Activated CD8-positive, alpha-beta memory T cell treated with anti-CD3 and anti-CD28 coated beads for 36 hours (primary cell): ENCODE results near the gene UBAP1L. TPM values are rescaled to one million over a fixed set of nuclear protein-coding genes. Genes with fewer than 3 reads are reported as not detected.
"Not testable (repeated sequence)": the region's sequence is repeated elsewhere in the genome, so short reads cannot be mapped to it uniquely, and the experiment has no call there.

ENCODE experiments used
- CTCF ChIA-PET: fragments of 350-600 bp; sonication (Branson Sonifier 250); formaldehyde crosslinking; loops from one replicate; lab custom pipeline; 2021; ENCODE audit warnings: antibody characterized with exemption; lab: Charles Lee
- POLR2A ChIA-PET: fragments of 350-600 bp; sonication (Branson Sonifier 250); formaldehyde crosslinking; loops from one replicate; lab custom pipeline; 2021; ENCODE audit warnings: antibody characterized with exemption; lab: Charles Lee
- total RNA-seq, 2 experiments: library from RNA; stranded (reverse); gene quantifications; one replicate each; pipeline ENCODE4 v1.2.3, GENCODE V29; 2021

UBAP1L gene
- total RNA-seq, 2 experiments from 2014 or later = 2.8 to 2.9 TPM

DNA sequence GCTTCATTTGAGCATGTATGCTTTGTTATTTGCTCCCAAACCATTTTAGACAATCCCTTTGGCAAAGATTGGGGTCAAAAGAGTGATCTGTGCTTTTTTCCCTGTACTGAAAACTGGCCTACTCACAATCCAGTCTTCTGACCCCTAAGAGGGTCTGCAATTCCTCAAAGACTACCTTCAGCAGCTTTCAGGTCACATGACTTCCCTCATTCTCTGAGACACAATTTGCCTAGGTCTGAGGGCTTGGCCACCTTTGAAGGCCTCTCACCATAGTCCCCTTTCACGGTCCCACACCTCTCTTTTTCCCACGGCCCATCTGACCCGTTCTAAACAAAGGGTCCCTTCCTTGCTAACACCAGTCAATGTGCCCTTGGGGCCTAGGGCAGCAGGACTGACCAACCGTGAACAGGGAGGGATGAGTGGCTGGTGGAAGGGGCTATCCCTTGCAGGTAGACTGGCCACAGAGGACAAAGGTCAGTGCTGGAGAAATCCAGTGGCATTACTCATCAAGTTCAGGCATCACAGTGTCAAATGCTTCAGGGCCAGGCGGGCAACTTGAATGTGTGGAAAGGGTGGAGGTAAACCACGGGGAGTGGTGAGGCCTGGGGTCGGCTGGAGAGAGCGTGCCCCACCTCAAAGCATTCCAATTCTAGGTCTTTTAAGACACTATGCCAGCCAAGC, 58.0 kb downstream of the UBAP1L start:
- ChIA-PET POLR2A (no interaction called here), CTCF (interaction anchor here (4.5 kb wide), 1 partner anchor 44 kb away, joined by 15 read pairs; no protein-coding TSS in a partner anchor)

GRCh38 chr15:65056106-65056505, 58.9 kb downstream of the UBAP1L start:
- POLR2A ChIA-PET = no interaction called here
- CTCF ChIA-PET = interaction anchor here (2.0 to 4.5 kb wide), 3 partner anchors 12 to 45 kb away, joined by 5 to 15 read pairs (median 10); partner anchors contain the start of gene RASL12

- ChIA-PET POLR2A (interaction anchor here (0.7 kb wide), 1 partner anchor 245 kb away, joined by 3 read pairs; no protein-coding TSS in a partner anchor), CTCF (interaction anchor here (0.5 to 4.5 kb wide), 5 partner anchors 13 to 58 kb away, joined by 3 to 15 read pairs (median 5); partner anchors contain the start of gene RASL12)
Observed at GRCh38 chr15:65055201-65055870, 59.7 kb downstream of the UBAP1L start.

- ChIA-PET CTCF (interaction anchor here (0.5 to 4.5 kb wide), 5 partner anchors 14 to 59 kb away, joined by 3 to 15 read pairs (median 5); partner anchors contain the start of gene RASL12), POLR2A (interaction anchor here (0.7 kb wide), 1 partner anchor 246 kb away, joined by 3 read pairs; no protein-coding TSS in a partner anchor)
Observed at GRCh38 chr15:65054333-65055200, 60.4 kb downstream of the UBAP1L start.

DNA sequence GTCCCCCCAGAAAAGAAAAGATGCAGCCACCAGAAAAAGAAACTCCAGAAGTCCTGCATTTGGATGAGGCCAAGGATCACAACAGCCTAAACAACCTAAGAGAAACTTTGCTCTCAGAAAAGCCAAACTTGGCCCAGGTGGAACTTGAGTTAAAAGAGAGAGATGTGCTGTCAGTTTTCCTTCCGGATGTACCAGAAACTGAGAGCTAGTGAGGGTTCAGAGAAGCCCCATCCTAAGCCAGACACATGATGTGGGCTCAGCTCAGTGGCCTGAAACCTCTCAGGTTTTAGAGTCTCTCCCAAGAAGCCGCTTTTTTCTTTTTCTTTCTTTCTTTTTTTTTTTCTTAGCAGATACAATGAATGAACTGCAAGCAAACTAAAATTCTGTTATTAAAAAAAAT, 62.0 kb downstream of the UBAP1L start:
- POLR2A ChIA-PET = no interaction called here
- CTCF ChIA-PET = interaction anchor here (0.7 to 4.5 kb wide), 7 partner anchors 10 to 1271 kb away, joined by 3 to 15 read pairs (median 4); no protein-coding TSS in a partner anchor

- POLR2A ChIA-PET = no interaction called here
- CTCF ChIA-PET = interaction anchor here (0.5 to 1.0 kb wide), 2 partner anchors 16 to 56 kb away, joined by 3 read pairs; no protein-coding TSS in a partner anchor
Observed at GRCh38 chr15:65051266-65051665, 63.7 kb downstream of the UBAP1L start.

DNA sequence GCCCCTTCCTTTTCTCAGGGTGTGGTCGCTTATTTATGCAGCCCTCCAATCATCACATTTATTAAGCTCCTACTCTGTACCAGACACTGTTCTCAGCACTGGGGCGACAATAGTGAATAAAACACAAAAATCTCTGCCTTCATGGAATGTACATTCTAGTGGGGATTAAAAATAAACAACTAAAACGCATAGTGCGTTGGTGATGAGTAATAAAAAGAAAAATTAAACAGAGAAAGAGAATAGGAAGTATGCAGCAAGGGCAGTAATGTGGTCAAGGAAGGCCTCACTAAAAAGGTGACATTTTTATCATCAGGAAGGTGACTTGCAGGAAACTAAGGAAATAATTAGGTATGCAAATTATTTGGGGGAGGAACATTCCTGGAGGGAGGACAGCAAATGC, 64.7 kb downstream of the UBAP1L start:
- POLR2A ChIA-PET = no interaction called here
- CTCF ChIA-PET = interaction anchor here (0.9 to 1.4 kb wide), 2 partner anchors 51 to 84 kb away, joined by 3 to 4 read pairs; partner anchors contain the start of gene PDCD7

DNA sequence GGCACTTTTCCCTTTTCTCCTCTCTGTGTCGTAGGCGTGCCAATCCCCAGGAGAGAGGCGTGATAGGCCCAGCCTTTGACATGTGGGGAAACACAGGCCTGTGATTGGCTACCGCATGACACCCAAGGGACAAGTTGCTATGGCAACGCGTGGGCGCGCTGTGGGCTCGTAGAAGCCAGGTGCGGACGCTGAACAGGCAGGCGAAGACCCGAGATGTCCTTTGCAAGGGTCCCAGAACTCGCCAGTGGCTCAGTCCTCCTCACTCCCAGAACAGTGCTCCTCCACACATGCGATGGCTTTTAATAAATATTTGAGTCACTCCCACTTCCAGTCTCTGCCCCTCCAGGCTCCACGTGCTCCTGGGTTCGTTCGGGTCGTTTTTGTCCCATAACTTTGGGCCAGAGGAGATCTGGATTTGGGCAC, 65.6 kb downstream of the UBAP1L start:
- ChIA-PET CTCF (interaction anchor here (1.4 kb wide), 1 partner anchor 52 kb away, joined by 4 read pairs; no protein-coding TSS in a partner anchor), POLR2A (no interaction called here)

- POLR2A ChIA-PET = interaction anchor here (0.6 kb wide), 1 partner anchor 93 kb away, joined by 3 read pairs; no protein-coding TSS in a partner anchor
- CTCF ChIA-PET = interaction anchor here (0.6 to 0.7 kb wide), 3 partner anchors 20 to 221 kb away, joined by 3 read pairs; no protein-coding TSS in a partner anchor
Observed at GRCh38 chr15:65048241-65048640, 66.8 kb downstream of the UBAP1L start.

DNA sequence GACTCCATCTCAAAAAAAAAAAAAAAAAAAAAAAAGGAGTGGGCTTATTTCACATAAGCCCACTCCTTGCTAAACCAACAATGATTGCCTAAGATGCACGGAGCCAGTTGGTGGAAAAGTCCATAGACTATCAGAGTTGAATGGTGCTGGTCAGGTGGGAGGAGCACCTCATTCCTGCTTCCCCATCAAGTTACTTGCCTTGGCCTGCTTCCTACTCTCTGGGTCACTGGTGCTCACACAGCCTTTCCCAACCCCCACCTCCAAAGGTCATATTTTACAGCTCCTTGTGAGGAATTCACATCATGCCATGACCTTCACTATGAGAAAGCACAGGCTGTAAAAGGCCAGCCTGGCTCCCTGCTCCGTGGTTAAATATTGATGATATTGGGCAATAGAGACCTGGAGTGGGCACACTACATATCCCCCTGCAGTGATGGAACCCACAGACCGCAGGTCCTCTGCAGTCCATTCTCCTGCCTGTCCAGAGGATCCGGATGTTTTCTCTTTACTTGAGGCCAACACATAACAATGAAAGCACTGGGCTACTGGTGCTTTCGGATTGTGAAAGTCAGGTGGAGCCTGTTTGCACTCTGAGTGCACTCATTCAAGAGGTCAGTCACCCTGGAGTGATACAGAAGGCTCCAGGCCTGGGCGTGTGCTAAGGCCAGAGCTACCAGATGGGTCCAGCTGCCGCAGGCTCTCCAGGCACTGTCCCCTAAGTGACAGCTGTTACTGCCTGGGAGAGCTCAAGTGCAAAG, 70.1 kb downstream of the UBAP1L start, which contains the start of gene SLC51B:
TSS of gene SLC51B (plus strand) at position 664 of the 758 bp plus-strand sequence. CDS start 4,618 bp downstream, outside the sequence.
- ChIA-PET POLR2A (no interaction called here), CTCF (no interaction called here)

DNA sequence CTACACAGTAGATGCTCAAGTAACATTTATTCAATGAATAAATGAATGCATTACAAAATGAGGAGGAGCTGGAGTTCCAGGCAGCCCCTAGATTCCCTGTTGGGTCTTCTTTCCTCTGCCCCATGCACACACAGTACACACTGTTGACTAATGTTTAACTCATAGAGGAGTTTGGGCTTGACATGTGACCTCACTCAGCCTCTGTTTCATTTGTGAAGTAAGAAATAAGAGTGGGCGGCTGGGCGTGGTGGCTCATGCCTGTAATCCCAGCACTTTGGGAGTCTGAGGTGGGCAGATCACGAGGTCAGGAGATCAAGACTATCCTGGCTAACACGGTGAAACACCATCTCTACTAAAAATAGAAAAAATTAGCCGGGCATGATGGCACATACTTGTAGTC, 70.8 kb downstream of the UBAP1L start:
- POLR2A ChIA-PET, CTCF ChIA-PET: not testable (repeated sequence)

DNA sequence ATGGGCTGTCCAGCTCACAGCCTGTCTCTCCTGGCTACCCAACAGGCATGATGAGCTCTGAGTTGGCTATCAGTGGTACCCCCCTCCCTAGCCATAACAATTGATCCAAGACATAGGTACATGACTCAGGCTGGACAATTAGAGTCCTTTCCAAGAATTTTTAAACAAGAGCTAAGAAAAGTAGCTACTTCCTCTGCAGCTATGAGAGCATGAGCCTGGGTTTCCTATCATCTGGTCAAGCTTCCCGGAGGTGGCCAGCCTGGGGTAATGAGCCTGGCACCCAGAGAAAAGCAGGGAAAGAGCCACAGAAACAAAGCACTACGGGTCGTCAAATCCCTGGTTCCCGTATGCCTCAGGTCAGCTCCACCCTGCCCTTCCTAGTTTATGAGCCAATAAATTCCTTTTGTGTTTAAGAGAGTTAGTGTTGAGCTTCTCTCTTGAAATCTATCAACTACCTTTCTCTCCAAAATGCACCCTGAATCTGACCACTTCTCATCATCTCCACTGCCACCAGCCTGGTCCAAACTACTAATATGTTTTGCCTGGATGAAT, 72.1 kb downstream of the UBAP1L start:
- ChIA-PET CTCF (interaction anchor here (0.5 to 1.4 kb wide), 4 partner anchors 10 to 269 kb away, joined by 3 to 4 read pairs (median 3); no protein-coding TSS in a partner anchor), POLR2A (no interaction called here)

Other genes with a start within 250 kb of the UBAP1L start
- gene ANKDD1A, start 203.3 kb downstream of the UBAP1L start, total RNA-seq = 1 to 10 TPM; 2.2 to 2.3 TPM
- gene SPG21, start 125.3 kb downstream of the UBAP1L start, total RNA-seq = 10 to 100 TPM; 69.4 to 69.6 TPM
- 10 to 100 TPM; 24.8 to 27.1 TPM for gene MTFMT, start 85.6 kb downstream of the UBAP1L start, total RNA-seq
- not detected for gene SLC51B, start 69.8 kb downstream of the UBAP1L start, total RNA-seq
- not detected for gene RASL12, start 47.2 kb downstream of the UBAP1L start, total RNA-seq
- gene KBTBD13, start 38.5 kb downstream of the UBAP1L start, total RNA-seq = not detected
- 10 to 100 TPM; 38.3 to 39.4 TPM for gene PDCD7, start 18.6 kb upstream of the UBAP1L start, total RNA-seq
- 10 to 100 TPM; 62.8 to 67.6 TPM for gene CLPX, start 70.1 kb upstream of the UBAP1L start, total RNA-seq
- under 1 TPM in 1 of 2 experiments, not detected in 1; 0.04 TPM for gene CILP, start 96.3 kb upstream of the UBAP1L start, total RNA-seq
- gene PARP16, start 171.7 kb upstream of the UBAP1L start, total RNA-seq = 10 to 100 TPM; 11.3 to 12.5 TPM
- gene RNU5A-1, start 180.9 kb upstream of the UBAP1L start, total RNA-seq = not detected
- not detected for gene RNU5B-1, start 189.5 kb upstream of the UBAP1L start, total RNA-seq